ENCODE data around the gene PLPP1. TPM values are rescaled to one million over a fixed set of nuclear protein-coding genes. Genes with fewer than 3 reads are reported as not detected.

PLPP1 gene
- total and polyA plus RNA-seq, 2 of the 13 experiments (the other 11 are each of a cell fraction or from before 2014, with no cell fraction given): 7.3 to 12.1 TPM

DNA sequence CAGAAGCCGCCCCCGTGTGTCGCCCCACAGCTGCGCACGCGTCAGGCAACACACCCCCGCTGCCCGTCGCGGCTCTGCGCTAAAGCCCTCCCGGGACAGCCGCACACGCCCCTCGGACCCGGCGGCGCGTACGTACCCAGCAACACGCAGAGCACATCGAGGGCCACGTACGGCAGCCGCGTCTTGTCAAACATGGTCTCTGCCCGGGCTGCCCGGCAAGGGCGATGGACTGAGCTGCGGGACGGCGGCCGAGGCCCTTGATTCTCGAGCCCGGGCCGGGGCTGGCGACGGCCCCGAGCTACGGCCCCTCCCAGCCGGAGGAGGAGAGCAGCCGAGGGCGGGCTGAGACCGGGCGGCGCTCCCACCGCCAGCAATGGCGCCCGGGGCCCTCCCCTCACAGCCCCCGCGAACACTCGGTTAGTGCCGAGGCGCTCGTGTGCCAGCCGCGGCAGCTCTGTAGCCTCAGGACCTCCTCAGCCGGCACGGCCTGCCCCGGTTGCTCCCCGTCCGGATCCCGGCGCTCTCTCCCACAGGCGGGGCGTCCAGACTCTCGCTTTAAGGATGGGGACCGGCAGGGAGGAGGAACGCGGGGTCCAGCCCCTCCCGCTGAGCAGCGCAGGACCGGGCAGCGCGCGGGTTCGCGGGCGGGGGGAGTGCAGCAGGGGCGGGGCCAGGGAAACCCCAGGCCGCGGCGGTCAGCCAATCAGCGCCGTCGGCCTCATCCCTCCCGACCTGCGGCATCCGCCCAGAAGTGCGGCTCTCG, at the start of gene PLPP1 (continued):
- TF ChIP-seq, protein P1, sequence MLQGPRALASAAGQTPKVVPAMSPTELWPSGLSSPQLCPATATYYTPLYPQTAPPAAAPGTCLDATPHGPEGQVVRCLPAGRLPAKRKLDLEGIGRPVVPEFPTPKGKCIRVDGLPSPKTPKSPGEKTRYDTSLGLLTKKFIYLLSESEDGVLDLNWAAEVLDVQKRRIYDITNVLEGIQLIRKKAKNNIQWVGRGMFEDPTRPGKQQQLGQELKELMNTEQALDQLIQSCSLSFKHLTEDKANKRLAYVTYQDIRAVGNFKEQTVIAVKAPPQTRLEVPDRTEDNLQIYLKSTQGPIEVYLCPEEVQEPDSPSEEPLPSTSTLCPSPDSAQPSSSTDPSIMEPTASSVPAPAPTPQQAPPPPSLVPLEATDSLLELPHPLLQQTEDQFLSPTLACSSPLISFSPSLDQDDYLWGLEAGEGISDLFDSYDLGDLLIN (CRISPR knock-in tag; IDR thresholded peaks at IDR 0.05; ENCODE audit: borderline replicate concordance): no peak
- TF ChIP-seq THAP11 (CRISPR knock-in tag; IDR thresholded peaks at IDR 0.05): peak; percentile 34; the same call in 1 of the 2 replicates
- 0 out of 2 replicates have a peak, but pooled peaks have one; percentile 22 for TF ChIP-seq ZFYVE20 (CRISPR knock-in tag; IDR thresholded peaks at IDR 0.05; ENCODE audit: borderline replicate concordance, low read depth)
- TF ChIP-seq NKX3-1 (CRISPR knock-in tag; IDR thresholded peaks at IDR 0.05): peak; percentile 70
- TF ChIP-seq FOXJ3 (CRISPR knock-in tag; IDR thresholded peaks at IDR 0.05; ENCODE audit: borderline replicate concordance): no peak
- TF ChIP-seq JARID2 (CRISPR knock-in tag; IDR thresholded peaks at IDR 0.05; ENCODE audit: insufficient replicate concordance): no peak
- no peak; the same call in 1 of the 2 replicates for TF ChIP-seq ZNF335 (CRISPR knock-in tag; IDR thresholded peaks at IDR 0.05)
- peak; percentile 63; the same call in 1 of the 2 replicates for TF ChIP-seq TMF1 (CRISPR knock-in tag; IDR thresholded peaks at IDR 0.05; ENCODE audit: low read depth)
- TF ChIP-seq ZNF350 (CRISPR knock-in tag; IDR thresholded peaks at IDR 0.05; ENCODE audit: borderline replicate concordance, low read depth): no peak
- no peak for TF ChIP-seq MLXIP (CRISPR knock-in tag; IDR thresholded peaks at IDR 0.05; ENCODE audit: borderline replicate concordance)
- TF ChIP-seq GABPA (IDR thresholded peaks at IDR 0.05; ENCODE audit: low read depth, low read length): no peak
- no peak for TF ChIP-seq GABPA (CRISPR knock-in tag; IDR thresholded peaks at IDR 0.05; ENCODE audit: low read depth)
- TF ChIP-seq MED1 (CRISPR knock-in tag; IDR thresholded peaks at IDR 0.05): peak; percentile 38; the same call in 1 of the 2 replicates
- peak; percentile 88 for TF ChIP-seq ZNF710 (CRISPR knock-in tag; IDR thresholded peaks at IDR 0.05; ENCODE audit: borderline replicate concordance)
- no peak for TF ChIP-seq SCMH1 (CRISPR knock-in tag; IDR thresholded peaks at IDR 0.05; ENCODE audit: borderline replicate concordance)
- TF ChIP-seq ZNF33B (CRISPR knock-in tag; IDR thresholded peaks at IDR 0.05): no peak; the same call in 1 of the 2 replicates

All from HepG2 (cell line).